ENCODE results near the gene CFAP99.

The CFAP99 gene

GRCh38 chr4:2458546-2459491 lies 40.1 kb downstream of the CFAP99 start (continued):
- TF ChIP-seq, protein P1, sequence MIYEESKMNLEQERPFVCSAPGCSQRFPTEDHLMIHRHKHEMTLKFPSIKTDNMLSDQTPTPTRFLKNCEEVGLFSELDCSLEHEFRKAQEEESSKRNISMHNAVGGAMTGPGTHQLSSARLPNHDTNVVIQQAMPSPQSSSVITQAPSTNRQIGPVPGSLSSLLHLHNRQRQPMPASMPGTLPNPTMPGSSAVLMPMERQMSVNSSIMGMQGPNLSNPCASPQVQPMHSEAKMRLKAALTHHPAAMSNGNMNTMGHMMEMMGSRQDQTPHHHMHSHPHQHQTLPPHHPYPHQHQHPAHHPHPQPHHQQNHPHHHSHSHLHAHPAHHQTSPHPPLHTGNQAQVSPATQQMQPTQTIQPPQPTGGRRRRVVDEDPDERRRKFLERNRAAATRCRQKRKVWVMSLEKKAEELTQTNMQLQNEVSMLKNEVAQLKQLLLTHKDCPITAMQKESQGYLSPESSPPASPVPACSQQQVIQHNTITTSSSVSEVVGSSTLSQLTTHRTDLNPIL (CRISPR knock-in tag; IDR thresholded peaks at IDR 0.05; ENCODE audit: low read depth): no peak
- TF ChIP-seq ESRRG (CRISPR knock-in tag; IDR thresholded peaks at IDR 0.05): no peak

- TF ChIP-seq ZNF70 (CRISPR knock-in tag; IDR thresholded peaks at IDR 0.05) (no peak), PATZ1 (CRISPR knock-in tag; IDR thresholded peaks at IDR 0.05; ENCODE audit: borderline replicate concordance) (no peak), ZNF565 (CRISPR knock-in tag; conservative IDR thresholded peaks at IDR 0.05; ENCODE audit: low read depth) (no peak)
- TF ChIP-seq, protein P2, sequence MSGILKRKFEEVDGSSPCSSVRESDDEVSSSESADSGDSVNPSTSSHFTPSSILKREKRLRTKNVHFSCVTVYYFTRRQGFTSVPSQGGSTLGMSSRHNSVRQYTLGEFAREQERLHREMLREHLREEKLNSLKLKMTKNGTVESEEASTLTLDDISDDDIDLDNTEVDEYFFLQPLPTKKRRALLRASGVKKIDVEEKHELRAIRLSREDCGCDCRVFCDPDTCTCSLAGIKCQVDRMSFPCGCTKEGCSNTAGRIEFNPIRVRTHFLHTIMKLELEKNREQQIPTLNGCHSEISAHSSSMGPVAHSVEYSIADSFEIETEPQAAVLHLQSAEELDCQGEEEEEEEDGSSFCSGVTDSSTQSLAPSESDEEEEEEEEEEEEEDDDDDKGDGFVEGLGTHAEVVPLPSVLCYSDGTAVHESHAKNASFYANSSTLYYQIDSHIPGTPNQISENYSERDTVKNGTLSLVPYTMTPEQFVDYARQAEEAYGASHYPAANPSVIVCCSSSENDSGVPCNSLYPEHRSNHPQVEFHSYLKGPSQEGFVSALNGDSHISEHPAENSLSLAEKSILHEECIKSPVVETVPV (CRISPR knock-in tag; IDR thresholded peaks at IDR 0.05): no peak
- ATAC-seq: no peak
These were observed 41.0 kb downstream of the CFAP99 start for GRCh38 chr4:2459589-2460349.

DNA sequence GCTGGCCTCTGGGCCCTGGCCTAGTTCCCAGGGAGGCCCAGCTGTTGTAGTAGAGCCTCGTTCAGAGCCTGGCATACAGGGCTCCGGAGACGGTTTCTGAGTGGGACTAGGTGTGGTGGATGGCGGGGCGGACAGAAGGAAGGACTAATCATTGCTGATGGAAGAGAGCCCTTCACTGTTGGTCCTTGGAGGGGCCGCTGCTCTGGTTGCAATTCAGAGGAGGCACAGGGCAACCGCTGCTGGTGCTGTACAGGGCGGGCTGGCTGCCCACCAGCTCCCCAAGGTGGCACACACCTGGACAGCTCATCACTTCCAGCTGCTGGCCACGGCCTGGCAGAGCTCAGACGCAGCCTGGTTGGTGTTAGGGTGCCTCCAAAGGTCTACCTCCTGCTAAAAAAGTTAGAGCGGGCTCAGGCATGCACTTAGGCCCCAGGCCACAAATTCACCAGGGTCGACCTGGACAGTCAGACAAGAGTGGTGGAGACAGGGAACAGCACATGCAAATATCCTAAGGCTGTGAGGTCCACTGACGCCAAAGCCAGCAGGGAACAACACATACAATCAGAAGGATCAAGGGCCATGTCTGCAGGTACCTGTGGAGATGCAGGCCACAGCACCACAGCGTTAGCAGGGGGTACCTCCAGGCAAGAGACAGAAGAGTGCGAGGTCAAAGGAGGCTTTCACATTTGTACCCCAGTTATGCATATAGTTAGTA lies 42.6 kb downstream of the CFAP99 start:
- no peak for ATAC-seq
- TF ChIP-seq TOX (CRISPR knock-in tag; IDR thresholded peaks at IDR 0.05; ENCODE audit: borderline replicate concordance) (no peak), PATZ1 (CRISPR knock-in tag; IDR thresholded peaks at IDR 0.05; ENCODE audit: borderline replicate concordance) (no peak), ZNF565 (CRISPR knock-in tag; conservative IDR thresholded peaks at IDR 0.05; ENCODE audit: low read depth) (no peak), GLIS3 (CRISPR knock-in tag; IDR thresholded peaks at IDR 0.05) (no peak), SNAI2 (CRISPR knock-in tag; IDR thresholded peaks at IDR 0.05) (no peak), OSR1 (CRISPR knock-in tag; IDR thresholded peaks at IDR 0.05) (no peak), PPARA (CRISPR knock-in tag; IDR thresholded peaks at IDR 0.05; ENCODE audit: borderline replicate concordance) (no peak), BACH2 (CRISPR knock-in tag; IDR thresholded peaks at IDR 0.05; ENCODE audit: borderline replicate concordance) (no peak), ARNTL (CRISPR knock-in tag; IDR thresholded peaks at IDR 0.05; ENCODE audit: borderline replicate concordance, low read depth) (no peak), ZFP30 (CRISPR knock-in tag; IDR thresholded peaks at IDR 0.05) (no peak), RARB (CRISPR knock-in tag; IDR thresholded peaks at IDR 0.05) (no peak), ZFP3 (CRISPR knock-in tag; IDR thresholded peaks at IDR 0.05) (no peak), ZNF70 (CRISPR knock-in tag; IDR thresholded peaks at IDR 0.05) (no peak), CSDC2 (CRISPR knock-in tag; IDR thresholded peaks at IDR 0.05) (no peak), ZC3H10 (CRISPR knock-in tag; IDR thresholded peaks at IDR 0.05) (no peak)
- TF ChIP-seq, protein P2 (CRISPR knock-in tag; IDR thresholded peaks at IDR 0.05): no peak
- TF ChIP-seq, protein P1 (CRISPR knock-in tag; IDR thresholded peaks at IDR 0.05; ENCODE audit: low read depth): no peak
- TF ChIP-seq, protein P3, sequence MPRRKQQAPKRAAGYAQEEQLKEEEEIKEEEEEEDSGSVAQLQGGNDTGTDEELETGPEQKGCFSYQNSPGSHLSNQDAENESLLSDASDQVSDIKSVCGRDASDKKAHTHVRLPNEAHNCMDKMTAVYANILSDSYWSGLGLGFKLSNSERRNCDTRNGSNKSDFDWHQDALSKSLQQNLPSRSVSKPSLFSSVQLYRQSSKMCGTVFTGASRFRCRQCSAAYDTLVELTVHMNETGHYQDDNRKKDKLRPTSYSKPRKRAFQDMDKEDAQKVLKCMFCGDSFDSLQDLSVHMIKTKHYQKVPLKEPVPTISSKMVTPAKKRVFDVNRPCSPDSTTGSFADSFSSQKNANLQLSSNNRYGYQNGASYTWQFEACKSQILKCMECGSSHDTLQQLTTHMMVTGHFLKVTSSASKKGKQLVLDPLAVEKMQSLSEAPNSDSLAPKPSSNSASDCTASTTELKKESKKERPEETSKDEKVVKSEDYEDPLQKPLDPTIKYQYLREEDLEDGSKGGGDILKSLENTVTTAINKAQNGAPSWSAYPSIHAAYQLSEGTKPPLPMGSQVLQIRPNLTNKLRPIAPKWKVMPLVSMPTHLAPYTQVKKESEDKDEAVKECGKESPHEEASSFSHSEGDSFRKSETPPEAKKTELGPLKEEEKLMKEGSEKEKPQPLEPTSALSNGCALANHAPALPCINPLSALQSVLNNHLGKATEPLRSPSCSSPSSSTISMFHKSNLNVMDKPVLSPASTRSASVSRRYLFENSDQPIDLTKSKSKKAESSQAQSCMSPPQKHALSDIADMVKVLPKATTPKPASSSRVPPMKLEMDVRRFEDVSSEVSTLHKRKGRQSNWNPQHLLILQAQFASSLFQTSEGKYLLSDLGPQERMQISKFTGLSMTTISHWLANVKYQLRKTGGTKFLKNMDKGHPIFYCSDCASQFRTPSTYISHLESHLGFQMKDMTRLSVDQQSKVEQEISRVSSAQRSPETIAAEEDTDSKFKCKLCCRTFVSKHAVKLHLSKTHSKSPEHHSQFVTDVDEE (CRISPR knock-in tag; IDR thresholded peaks at IDR 0.05): no peak

Measured in SK-N-SH treated with all-trans-retinoic acid at 6 μM for 48 hours (cell line).